GM19455 (cell line): ENCODE data around the gene PGM1.

Source experiments
- ATAC-seq: cut with Tn5 transposase; IDR thresholded peaks from one replicate; pipeline ENCODE4 v1.9.1; 2021; ENCODE audit not compliant: unreplicated experiment

The PGM1 gene

GRCh38 chr1:63630666-63631065, 37.5 kb downstream of the PGM1 start:
- ATAC-seq, result no peak

- no peak for ATAC-seq
Observed at GRCh38 chr1:63632110-63632509, 38.9 kb downstream of the PGM1 start.

DNA sequence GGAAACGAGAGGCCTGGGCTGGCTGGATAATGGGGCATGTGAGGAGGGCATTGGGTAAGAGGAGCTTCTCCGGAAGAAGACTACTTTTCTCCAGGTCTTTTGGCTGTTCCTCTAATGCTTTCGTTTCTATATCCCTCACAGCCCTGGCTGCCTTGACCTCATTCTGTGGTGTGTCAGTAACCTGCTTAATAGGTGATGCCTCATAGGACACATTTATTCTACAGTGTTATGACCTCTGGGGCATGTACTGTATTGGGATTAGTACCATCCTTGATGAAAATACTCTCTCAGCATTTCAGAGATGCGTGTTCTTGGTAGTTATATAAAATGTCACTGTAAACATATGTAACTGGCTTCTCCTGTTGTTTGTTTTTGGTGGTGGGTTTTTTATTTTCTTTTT, 40.1 kb downstream of the PGM1 start:
- ATAC-seq, result no peak

DNA sequence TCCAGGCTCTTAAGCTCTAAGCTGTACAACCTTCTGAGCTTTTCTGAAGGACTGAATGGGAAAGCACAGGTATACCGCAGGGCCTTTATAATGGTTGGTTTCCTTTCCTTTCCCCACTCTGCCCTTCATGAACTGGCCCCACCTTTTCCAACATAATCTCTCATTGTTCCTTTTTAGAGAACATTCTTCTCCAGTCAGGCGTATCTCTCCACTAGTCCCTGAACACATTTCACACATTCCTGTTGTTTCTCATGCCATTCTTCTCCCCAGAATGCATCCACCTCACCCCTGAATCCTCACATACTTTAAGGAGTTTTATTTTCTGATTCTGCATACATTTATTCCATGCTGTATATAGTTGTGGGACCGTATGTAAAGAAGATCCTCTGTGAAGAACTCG, 41.3 kb downstream of the PGM1 start:
- ATAC-seq, result no peak

DNA sequence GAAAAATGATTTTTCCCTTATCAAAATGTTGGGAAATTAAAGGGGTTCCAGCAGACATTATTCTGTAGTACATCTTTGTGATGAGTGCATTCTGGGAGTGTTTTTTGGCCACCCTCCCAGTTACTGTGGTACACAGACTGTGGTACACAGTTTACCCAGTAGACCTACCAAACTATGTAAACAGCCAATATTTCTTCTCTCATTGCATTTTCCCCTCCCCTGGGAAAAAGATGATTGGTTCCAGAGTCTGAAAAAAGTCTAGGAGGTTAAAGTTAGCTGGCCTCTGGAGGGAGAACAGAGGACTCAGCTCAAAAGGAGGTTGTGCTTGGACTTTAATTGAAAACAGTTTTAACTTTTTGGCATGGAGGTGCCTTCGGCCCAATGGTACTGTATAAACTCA, 42.5 kb downstream of the PGM1 start:
- no peak for ATAC-seq

DNA sequence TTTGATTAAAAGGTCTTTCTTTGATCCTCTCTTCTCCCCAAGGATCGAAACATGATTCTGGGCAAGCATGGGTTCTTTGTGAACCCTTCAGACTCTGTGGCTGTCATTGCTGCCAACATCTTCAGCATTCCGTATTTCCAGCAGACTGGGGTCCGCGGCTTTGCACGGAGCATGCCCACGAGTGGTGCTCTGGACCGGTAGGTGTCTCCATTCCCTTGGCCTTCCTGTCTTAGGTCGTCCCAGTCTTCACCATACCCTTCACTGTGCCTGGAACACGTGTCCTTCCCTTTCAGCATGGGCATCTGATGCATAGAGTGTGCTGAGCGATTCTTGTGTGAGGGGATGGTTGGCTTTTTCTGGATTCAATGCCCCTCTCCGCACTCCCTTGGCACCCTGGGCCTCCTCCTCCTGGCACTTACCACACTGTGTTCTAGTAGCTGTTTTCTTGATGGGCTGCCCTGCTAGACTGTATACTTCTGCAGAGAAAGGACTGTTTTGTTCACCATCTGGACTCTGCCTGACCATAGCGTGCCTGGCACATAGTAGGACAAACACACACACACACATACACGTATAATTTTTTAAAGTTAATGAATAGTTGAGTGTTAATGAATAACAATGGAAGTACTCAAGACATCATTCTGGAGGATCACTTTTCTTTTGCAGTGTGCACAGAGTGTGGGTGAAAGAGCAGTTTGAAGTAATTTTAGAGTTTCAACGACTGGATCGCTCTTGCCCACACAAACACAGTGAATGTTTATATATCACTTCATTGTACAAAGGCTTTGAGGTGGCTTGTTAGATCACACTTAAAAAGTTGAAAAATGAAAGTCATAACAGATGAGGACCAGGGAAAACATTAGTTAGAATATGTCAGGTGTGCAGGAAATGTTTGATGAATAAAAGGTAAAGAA, 43.2 kb downstream of the PGM1 start:
- ATAC-seq, result no peak

GRCh38 chr1:63638471-63638870, 45.3 kb downstream of the PGM1 start:
- no peak for ATAC-seq

- no peak for ATAC-seq
Observed at GRCh38 chr1:63638875-63639274, 45.7 kb downstream of the PGM1 start.

DNA sequence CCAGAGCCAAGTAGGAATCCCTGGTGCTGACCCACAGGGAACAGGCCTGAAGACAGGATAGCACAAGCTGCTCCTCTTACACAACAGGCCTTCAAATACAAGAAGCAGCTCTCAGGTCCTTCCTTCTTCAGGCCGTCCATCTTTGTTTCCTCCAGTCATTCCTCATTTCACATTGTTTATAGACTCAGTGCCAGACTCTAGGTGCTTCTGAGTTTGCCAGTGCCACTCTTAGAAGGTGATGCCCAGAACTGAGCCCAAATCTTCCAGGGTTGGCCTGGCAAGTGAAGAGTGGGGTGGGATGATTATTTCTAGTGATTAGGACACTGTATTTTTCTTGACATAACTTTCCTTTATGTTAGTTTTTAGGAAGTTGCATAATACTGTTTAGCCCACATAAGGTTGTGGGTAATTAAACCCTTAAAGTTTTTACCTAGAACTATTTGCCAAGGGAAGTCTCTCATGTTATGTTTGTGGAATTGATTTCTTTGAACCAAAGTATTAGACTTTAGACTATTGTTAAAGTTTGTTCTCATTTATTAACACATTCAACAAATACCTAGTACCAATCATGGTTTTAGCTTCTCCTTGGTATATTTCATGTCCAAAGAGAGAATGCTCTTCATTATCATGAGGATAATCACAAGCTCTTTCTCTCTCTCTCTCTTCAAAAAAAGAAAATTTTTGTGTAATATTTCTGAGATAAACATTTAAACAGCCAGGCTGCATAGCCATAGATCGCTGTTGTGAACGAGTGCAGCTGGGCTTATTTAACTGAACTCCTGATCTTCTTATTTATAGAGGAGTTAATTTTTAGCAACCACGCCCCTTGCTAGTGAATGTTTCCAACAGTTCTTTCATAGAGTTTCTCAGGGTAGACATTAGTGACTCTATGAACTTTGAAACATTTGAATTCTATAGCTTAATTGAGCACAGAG, 47.7 kb downstream of the PGM1 start:
- ATAC-seq, result no peak

DNA sequence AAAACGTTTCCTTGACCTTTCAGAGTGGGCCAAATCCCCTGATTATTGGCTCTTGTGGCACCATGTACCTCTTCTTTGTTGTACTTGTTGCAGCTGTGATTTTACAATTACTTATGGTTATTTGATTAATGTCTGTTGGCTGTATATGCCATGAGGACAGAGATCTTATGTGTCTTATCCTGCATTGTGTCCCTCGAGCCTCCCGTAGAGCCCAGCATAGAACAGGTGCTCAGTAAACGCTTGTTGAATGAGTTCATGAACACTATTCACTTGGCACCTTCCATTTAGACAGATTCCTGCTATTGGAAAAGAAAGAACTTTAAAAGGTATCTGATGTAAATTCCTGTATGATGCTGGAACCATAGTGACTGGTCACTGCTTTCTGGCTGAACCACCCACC, 48.4 kb downstream of the PGM1 start:
- no peak for ATAC-seq

DNA sequence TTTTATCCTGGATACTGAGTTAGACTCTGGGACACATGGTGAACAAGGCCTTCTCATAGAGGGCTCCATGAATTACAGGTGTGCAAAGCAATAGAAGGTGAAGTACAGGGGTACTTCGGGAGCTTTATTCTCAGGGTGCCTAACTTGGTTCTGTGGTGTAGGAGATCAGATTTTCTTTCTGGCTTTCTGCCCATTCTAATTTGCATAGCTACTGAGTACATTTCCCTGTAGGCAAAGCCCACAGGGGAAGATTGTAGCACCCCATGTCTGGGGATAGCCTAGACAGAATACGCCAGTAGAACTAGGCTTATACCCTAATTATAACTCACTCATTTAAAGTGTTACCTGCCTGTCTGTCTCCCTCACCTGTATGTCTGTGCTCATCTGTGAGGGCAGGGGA, 49.7 kb downstream of the PGM1 start:
- no peak for ATAC-seq

DNA sequence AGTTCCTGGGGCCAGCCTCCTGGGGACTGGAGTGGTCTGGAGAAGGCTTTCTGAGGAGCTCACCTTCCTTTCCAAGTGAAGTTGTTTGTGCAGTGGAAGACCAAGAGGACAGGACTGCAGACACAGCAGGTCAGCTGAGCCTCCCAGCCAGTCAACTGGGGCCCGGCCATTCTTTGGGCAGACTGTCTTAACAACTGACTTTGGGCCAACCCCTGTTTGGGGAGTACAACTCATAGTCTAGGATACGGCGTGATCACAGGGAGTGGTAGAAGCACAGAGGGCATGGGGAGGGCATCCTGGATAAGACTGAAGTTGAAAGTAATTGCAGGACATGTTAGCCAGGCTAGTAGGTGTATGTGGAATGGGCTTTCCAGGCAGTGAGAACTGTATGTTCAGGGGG, 50.3 kb downstream of the PGM1 start:
- no peak for ATAC-seq

GRCh38 chr1:63643926-63644325, 50.7 kb downstream of the PGM1 start:
- no peak for ATAC-seq

- no peak for ATAC-seq
Observed at GRCh38 chr1:63645317-63645716, 52.1 kb downstream of the PGM1 start.

- ATAC-seq, result no peak
Observed at GRCh38 chr1:63648689-63649088, 55.5 kb downstream of the PGM1 start.

DNA sequence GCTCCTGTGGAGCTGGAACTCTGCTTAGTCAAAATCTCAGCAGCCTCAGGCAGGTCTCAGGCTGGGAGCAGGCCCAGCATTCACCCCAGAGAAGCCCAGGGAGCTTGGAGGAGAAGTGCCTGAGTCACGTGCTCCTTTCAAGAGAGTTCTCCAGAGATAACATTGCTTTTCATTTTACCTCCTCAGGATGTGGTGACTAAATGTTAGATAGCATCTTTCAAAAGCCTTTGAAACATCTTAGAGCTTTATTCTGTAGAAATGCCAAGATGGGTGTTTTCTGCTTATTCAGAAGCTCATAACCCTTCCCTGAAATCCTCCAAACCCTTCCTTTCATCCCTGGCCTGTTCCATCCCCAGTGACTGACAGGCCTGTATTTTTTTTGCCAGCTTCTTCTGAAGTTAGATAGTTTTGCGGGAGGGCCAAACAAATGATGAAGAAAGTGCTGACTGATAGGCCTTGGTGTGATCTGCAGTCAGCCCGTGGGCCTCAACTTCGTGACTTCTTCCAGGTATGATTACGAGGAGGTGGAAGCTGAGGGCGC, 58.0 kb downstream of the PGM1 start:
- no peak for ATAC-seq

DNA sequence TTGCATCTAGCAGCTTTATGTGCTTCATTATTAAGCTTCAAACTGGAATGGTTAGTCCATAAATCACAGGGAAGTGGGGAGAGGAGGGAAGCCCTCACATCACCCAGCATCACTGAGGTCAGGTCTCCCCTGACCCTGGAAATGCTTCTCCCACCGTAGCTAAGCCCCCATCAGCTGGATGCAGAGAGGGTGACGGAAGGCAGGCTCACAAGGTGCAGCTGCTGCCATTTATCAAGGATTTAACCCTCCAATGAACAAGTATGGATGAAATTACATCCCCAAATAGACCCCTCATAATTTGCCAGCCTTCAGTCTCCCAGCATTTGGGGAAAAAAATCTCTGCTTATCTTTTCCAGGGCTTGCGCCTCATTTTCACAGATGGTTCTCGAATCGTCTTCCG, 60.8 kb downstream of the PGM1 start:
- ATAC-seq, result no peak

GRCh38 chr1:63659448-63659847, 66.2 kb downstream of the PGM1 start:
- no peak for ATAC-seq

DNA sequence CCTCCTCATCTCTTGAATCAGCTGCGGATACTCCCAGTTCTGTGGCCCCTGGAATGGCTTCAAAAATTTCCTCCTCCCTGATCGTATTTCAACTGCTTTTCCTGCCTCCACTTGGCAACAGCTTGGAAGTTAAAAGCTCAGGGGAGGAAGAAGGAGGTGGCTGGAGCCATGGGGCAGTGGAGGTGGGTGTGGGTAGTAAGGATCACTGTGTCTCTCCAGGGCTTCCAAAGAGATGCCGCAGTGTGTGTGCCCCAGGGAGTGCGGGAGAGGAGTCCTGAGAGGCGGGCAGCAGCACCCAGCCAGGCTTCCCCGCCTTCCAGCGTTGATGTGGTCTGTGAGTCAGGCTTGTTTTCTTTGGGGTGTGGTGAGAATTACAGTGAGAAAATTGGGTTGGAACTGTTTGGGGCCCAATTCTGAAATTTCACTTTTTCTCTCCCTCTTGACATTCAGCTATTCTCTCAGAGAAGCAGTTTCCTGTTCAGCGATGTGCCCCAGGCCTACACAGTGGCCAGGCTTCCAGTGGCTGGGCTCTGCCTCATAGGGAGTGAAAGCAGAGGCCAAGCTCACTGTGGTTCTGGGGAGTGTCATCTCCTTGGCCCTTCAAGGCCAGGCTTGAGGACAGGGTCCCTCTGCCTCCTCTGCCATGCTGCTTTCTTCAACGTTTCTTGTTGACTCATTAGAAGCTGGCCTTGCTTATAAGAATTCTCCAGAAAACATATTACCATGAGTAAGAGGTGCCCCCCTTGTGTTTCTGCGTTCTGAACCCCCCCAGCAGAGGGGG, 69.0 kb downstream of the PGM1 start:
- ATAC-seq, result no peak

DNA sequence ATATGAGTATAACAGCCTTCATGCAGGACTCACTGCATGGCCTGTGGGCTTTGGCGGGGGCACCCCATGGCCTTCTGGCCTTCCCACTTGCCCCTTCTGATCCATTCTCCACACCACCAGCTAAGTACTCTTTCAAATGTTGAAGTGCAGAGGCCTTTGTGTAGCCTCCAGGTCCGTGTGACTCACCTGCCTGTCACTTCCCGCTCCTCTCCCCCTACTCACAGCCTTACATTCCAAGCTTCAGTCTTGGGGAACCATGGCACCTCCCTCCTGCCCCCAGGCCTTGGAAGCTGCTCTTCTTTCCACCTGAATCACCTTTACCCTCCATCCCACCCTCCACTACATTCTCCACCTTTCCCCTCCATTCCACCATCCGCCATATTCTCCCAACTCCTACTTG, 69.6 kb downstream of the PGM1 start:
- ATAC-seq, result no peak

GRCh38 chr1:63663301-63663700, 70.1 kb downstream of the PGM1 start:
- ATAC-seq, result no peak
